NCI-H146 (cell line): Measurements from ENCODE around the gene CCL14.

Experiments
- DNase-seq: peaks from one replicate; lab custom pipeline; 2025; lab: John Stamatoyannopoulos, UW

CCL14 gene

DNA sequence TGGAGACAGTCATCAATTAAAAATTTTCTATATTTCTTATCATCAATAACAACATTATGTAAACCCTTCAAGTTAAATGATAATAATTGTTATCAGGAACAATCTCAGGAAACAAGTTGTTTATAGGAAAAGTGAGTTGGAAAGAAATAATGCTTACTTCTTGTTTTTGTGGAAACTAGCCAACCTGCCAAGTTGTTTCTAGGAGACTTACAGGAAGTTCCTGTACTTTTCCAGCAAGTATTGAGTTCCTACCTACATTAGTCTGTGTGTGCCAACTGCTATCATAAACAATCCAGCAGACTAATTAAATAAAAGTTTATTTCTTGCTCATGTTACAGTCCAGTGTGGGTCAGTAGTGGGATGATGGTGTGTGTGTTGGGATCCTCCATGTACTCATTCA is 1.6 kb upstream of the CCL14 start:
- DNase-seq = no peak

DNA sequence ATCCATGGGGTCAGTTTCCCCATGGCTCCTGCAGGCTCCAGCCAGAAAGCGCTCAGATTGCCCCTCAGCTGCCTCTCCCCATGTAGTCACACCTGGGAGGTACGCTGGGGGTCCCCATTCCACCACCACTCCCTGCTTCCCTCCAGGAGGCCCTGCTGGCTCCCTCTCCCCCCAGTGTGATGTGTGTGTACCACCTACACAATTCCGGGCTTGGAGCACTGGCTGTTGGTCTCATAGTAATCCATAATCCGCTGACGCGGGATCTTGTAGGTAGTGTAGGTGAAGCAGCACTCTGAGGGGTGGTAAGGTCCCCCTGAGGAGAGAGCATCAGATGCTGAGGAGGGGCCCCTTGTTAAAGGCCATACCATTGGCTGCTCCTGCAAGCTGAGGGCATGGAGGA is 2.4 kb downstream of the CCL14 start:
- no peak for DNase-seq

DNA sequence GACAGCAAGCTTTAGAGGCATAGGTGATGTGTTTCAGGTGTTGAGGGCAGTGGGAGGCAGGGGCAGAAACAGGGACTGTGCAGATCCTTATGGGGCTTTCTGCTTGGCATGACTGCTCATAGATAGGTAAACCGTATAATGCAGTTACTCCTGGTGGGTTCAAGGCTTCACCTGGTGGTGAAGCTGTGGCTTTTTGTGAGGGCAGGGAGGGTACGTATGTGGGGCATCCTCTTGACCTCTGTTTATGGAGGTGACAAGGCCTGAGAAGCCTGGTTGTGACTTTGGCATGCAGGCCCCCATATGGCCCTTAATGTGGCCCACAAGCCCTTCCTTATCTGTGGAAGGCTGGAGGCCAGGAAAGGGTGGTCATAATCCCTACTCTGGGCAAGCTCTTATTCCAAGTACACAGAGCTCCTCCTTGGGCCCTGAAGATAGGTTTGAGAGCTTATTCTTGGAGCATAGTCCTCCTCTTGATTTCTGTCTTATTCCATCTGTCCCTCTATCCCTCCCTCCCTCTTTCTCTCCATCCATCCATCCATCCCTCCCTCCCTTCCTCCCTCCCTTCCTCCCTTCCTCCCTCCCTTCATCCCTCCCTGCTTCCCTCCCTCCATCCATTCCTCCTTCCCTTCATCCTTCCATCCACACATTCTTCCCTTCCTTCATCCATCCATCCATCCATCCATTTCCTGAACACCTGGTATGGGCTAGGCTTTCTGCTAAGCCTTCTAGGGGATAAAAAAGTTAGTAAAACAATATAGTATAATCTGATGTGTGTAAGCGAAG is 3.9 kb downstream of the CCL14 start:
- no peak for DNase-seq

DNA sequence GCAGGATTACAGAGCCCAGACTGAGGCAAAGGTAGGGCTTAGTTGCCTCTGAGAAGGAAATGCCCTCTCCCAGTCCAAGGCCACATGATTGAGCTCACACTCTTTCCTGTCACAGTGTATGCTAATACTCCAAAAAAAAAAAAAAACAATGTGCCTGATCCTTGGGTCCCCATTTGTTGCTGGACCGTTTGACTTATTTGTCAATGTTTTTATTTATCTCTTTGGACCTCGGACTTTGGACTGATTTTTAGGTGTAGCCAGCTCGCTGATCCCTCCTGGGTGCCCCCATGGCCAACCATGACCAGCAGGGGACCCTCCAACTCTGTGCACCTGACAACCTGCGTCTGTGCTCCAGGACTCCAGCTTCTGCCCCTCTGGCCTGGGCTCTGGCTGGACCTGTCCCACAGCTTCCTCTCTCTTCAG is 4.6 kb downstream of the CCL14 start:
- no peak for DNase-seq

DNA sequence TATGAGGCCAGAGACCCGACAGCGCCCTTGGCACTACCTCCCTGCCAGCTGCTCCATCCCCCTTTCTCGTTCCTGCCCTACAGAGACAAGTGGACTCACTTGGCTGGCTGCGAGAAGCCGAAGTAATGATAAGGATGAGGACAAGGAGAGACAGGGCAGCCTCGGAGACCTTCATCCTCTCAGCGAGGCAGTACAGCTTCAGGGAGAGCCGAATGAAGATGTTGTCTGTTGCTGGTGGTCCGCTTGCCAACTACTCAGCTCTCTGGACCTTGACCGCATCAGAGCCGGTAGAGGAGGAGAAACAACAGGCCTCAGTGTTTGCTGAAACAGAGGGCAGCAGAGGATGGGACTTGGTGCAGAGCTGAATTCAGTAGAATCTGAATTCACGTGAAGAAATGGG is 5.3 kb downstream of the CCL14 start, which contains the start of gene CCL16:
Gene CCL16 (minus strand): TSS at position 252 of the 400 bp plus-strand sequence. CDS start 77 bp downstream, at position 175.
- no peak for DNase-seq

DNA sequence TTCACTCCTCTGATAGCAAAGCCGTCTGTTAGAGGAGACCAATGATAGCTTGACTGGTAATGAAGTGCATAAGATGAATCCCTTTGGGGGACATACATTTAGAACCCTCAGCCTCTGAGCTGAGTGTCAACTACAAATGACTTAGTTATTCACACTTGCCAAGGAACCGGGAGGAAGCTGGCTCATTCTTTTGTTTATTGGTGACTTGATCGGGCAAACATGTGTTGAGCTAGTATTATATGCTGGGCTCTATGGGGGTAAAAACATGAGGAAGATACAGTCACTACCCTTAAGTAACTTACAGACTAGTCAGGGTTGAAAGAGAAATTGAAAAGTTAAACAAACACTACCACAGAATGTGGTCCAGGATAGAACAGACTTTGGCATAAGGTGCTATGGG is 8.2 kb downstream of the CCL14 start:
- no peak for DNase-seq

DNA sequence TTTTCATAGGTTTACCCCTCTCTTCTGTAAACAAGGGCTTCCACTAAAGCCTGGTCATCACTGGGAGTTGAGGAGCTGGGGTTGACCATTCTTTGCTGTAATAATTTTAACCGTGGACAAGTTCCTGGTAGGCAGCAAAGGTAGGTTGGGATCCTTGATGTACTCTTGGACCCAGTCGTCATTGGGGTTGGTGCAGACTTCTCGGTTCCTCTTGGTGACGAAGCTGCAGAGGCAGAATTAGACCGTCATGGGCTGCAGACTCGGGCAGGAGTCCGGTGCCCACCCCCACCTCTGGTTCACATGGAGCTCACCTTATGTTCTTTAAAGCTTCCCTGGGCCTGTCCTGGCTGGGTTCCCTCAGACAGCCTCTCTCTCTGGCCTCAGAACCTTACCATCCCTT is 9.0 kb downstream of the CCL14 start:
- no peak for DNase-seq

DNA sequence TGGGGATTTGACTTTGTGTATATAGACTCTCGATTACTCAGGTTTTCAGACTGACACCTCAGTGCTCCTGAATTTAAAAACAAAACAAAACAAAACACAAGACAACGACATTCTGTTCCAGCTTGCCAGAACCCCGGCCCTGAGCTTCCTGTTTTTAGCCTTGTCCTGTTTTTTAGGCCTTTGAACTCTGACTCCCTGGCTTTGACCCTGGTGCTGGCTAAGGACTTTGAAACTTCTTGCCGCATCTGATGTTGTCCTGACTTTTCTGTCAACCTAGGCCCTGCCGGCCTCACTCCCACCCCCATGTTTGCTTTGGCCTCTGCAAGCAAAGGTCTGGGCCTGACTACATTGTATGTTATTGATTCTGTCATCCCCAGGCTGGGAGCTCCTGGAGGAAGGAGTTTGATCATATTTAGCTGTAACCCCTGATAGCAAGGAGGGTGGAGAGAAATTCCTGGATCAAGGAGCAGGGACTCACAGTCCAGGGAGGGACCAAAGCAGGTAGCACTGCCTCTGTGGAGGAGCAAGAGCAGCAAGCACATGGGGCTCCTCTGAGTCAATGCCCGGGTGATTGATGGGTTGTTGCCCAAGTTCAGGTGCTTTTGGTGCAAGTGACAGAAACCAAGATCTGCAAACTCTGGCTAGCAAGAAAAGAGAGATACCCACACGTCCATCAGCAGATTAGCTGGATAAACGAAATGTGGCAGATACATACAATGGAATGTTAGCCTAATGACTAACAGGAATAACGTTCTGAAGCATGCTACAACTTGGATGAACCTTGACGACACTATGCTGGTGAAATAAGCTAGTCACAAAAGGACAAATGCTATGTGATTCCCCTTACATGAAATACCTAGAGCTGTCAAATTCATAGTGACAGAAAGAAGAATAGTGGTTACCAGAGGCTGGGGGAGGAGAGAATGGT is 12.9 kb downstream of the CCL14 start:
- no peak for DNase-seq

DNA sequence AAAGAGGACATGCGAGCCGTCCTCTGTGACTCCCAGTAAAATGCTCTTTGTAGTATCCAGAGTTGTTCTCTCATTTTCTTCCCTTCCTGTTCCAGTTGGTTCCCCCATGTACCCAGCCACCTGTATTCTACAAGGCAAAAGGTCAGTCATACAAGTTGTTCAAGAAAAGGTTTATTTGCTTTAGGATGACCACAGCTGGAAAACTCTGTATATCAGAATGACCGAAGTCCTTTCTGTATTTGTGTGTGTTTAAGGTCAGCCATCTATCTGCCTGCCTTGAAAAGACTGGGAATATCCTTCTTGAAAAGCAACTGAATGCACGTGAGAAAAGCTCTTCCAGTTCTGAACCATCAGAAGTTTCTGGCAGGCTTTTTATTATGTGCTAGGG is 13.6 kb downstream of the CCL14 start:
- DNase-seq = no peak

DNA sequence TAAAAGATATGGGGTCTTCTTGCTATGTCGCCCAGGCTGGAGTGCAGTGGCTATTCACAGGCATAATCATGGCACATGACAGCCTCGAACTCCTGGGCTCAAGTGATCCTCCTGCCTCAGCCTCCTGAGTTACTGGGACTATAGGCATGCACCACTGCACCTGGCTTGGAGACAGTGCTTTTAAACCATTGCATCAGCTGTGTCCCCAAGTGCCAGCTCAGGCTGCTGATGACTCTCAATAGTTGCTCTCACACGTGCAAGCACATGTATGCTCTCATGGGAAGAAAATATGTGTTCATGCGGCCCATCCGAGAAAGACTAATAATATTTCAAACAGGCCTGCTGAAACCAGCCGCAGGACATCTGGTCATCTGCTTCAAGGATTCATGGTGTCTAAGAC is 14.0 kb downstream of the CCL14 start:
- DNase-seq = no peak

DNA sequence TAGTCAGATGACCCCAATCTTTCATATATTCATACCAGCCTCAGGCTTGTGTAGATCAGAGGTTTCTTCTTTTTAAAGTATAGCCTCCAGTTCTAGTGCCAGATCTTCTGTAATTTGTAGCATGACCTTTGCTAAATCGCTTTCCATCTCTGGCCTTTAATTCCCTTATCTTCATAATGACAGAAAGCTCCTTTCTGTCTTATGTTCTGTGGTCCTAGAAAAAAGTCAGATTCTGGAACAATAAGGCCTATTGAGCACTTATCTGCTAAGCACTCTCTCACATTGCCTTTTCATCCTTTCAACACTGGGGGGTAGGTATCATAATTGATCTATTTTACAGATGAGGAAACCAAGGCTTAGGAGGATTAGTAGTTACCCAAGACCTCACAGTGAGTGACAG is 14.5 kb downstream of the CCL14 start:
- no peak for DNase-seq

DNA sequence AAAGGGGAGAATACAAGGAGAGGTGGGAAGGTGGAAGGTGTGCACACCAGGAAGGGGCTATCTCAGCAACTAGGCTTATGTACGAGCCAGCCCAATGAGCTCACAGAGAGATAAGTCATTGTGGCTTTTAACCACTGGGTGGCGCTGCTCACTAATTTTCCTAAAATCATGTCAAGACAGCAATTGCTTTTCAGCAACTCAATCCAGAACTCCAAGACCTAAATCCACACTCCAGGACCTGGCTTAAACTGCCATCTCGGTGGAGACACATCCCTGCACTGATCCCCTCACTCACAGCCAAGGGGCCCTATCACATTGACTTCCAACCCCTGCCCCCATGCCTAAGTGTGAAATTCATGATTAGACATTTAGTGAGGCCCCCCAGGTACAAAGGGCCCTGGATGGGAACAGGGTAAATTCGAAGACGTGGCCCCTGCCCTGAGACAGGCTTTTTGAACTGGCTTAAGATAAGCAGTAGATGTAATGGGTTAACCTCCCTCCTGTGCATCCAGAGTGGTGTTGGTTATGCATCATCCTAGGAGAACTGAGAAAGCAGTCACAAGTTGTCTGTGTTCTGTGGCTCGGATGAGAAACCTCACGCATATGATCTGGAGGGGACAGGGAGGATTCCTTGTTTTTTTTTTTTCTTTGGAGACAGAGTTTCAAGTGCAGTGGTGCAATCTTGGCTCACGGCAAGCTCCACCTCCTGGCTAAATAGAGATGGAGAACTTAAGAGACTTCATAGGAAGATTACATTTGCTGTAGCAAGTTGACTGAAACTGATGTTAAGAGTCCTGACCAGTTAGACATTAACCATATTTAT is 16.8 kb downstream of the CCL14 start:
- peak; percentile 49 for DNase-seq

DNA sequence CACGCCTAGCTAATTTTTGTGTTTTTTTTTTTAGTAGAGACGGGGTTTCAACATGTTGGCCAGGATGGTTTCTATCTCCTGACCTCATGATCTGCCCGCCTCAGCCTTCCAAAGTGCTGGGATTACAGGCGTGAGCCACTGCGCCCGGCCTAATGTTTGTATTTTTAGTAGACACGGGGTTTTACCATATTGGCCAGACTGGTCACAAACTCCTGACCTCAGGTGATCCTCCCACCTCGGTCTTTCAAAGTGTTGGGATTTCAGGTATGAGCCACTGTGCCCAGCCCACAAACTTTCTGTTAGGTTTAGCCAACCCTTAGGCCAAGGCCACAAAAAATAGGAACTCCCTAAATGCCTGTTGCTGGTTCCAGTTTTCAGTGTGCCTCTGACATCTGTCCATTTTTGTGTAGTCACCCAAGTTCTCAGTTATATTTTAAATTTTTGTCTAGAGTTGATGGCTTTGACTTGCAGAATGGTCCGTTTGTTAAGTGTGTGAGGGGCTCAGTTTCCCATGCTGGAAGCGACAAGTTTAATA is 17.9 kb downstream of the CCL14 start:
- DNase-seq = no peak

DNA sequence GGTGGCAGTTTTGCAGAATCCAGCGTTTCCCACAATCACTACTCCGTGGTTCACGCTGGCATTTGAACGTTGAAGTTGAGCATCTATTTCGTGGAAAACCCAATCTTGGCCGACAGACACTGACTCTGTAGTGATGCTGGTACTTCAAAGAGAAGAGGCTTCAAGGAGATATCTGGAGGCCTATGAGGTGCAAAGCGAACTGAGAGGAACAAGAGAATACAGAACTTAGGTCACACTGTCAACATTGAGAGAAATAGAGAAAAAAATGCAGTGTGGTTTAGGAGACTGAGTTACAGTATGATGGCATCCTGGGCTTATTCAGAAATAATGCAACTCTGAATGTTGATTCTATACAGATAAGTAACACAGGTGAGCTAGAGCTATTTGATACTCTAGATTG is 21.3 kb downstream of the CCL14 start:
- no peak for DNase-seq

DNA sequence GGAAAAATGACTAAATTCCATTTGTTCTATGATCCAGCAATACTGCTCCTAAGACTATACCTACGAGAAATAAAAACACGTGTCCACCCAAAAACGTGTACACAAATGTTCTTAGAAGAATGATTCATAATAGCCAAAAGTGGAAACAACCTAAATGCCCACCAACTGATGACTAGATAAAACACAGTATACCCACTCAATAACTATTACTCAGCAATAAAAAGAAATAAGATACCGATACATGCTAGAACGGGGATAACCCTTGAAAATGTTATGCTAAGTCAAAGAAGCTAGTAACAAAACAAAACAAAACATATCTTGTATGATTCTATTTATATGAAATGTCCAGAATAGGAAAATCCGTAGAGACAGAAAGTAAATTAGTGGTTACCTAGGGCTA is 22.9 kb downstream of the CCL14 start:
- no peak for DNase-seq

DNA sequence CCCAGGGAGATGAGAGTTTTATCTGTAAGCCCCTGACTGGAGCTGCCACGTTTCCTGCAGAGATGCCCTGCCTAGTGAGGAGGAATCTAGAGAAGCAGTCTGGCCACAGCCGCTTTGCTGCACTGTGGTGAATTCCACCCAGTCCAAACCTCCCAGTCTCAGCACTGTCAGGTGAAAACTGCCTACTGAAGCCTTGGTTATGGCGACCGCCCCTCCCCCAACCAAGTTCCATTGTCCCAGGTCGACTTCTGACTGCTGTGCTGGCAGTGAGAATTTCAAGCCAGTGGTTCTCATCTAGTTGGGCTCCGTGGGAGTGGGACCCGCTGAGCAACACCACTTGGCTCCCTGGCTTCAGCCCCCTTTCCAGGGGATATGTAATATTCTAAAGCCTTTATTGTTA is 32.8 kb downstream of the CCL14 start:
- no peak for DNase-seq

DNA sequence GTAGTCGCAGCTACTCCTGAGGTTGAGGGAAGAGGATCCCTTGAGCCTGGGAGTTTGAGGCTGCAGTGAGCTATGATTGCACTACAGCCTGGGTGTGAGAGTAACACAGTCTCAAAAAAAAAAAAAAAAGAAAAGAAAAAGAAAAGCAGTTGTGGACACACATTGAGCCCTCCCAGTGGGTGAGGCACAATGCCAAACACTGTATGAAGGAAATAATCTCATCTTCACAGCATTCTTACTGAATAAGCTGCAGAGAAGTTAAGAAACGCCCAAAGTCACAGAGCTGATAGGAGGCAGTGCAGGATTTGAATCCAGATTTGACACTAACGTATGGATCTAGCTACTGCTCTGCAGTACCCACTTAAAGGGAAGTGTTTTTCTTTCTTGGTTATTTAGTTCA is 37.1 kb downstream of the CCL14 start:
- DNase-seq = no peak

DNA sequence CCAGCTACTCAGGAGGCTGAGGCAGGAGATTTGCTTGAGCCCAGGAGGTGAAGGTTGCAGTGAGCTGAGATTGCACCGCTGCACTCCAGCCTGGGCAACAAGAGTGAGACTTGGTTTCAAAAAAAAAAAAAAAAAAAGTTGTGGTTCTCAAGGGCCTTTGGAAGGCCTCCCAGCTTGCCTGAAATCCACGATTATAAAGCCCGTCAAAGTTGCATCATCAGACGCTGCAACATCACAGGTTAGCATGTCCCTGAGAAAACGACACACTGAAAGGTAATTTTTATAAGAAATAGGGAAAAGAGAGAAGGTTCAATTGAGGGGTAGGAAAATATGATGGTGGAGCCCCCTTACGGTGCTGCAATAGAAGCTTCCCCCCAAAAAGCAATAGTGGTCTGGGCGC is 38.4 kb downstream of the CCL14 start:
- no peak for DNase-seq

DNA sequence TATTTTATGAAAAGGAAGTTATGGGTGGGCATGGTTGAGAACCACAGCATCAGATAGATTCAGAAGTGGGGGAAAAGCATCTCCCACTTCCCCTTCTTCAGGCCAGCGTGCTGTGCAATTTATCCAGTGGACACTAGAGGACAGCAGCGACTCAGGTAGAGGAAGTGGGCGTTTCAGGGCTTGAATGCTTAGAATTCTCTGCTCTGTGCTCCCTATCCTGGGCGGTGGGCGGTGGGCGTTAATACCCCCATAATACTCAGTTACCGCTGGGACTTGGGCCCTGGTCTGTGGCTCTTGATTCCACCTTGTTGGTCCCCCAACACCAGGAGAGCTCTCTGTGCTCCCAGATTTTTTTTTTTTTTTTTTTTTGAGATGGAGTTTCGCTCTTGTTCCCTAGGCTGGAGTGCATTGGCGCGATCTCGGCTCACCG is 39.4 kb downstream of the CCL14 start:
- peak; percentile 57 for DNase-seq

DNA sequence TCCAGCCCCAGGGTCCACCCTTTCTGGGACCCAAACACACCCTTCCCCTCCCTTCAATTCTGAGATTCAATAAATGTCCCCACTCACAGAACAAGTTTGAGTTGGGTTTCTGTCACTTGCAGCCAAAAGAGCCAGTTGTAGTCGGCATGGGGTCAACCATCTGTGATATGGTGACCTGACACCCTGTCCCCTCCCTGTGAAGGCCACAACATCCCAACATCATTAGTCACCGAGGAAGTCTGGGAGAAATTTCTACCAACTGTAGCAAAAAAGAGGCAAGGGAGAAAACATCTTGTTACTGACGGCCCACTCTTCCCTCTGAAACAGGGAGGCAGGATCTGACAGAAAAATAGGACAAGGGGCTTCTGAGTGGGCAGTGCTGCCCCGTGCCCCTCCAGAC is 42.4 kb downstream of the CCL14 start:
- no peak for DNase-seq

DNA sequence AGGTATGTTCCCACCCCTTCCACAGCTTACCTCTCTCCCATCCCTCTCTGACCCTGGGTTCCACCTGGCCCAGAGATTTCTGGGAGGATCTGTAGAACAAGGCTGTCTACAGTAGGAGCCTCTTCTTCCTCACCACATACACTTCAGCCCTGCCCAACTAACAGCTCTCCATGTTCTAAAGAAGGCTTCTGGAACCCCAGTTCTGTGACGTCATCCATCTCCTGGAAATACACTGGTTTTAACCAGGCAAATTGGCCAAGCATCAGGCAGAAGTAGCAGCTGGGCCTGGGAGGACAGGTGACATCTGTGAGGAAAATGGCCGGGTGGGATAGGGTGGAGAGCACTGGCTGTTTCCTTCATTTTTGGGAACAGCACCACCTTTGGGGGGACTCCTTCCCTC is 43.0 kb downstream of the CCL14 start, which contains the start of gene LYZL6:
Gene LYZL6 (minus strand): TSS at position 177 of the 400 bp plus-strand sequence. CDS start 4,357 bp downstream, outside the sequence.
- DNase-seq = no peak
